ENCODE measurements around the gene BUD13. TPM values are rescaled to one million over a fixed set of nuclear protein-coding genes. Genes with fewer than 3 reads are reported as not detected.
"Not testable (repeated sequence)": the region's sequence is repeated elsewhere in the genome, so short reads cannot be mapped to it uniquely, and the experiment has no call there.

The BUD13 gene
- total RNA-seq, 4 donors from 2014 or later: 12.1 to 18.7 (median 16.2) TPM

DNA sequence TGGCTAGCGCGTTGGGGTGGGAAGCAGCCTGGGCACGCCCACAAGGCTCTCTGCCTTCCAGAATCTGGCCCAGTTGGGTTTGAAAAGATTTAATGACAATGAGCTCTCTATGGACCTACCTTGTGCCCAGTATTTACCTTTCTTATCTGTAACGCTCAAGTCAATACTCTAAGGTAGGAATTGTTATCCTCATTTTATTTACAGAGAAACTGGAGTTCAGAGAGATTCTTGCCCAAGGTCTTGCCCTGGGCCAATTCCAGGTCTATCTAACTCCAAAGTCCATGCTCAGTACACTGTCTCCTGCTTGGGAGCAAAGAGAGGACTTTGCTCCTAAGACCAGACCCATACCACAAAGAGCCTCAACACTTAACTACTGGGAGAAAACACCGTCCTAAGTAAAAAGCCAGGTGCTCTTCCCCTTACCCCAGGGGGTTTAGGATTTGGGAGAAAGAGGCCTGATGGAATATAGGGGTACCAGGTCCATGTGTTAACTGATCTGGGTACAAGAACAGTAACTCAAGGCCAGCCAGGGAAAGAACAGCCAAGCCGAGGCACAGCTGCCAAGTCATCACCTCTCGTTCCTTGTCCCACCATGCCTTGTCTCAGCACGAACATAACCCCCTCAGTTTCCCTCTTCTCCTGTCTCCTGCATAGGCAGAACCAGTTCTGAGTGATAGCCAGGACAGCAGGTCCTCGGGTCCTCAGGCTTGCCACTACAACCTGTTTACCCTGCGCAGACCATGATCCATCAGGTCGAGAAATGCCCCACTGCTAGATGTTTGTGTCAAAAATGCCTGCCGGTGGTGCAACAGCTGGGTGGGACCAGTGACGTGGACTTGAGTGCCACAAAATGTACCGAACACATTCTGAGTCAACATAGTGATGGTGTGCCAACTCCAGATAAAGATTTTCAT is 35.7 kb upstream of the BUD13 start:
- H3K4me1 ChIP-seq: no peaks in the 10 kb centered on the region
- no peak for TF ChIP-seq CTCF (IDR thresholded peaks at IDR 0.05)
- TF ChIP-seq POLR2A (IDR thresholded peaks at IDR 0.05): no peak
- no peak overlapping the region for H3K4me3 ChIP-seq
- no peak overlapping the region for H3K27ac ChIP-seq
- intact Hi-C loops (cut with DNase I; ENCODE audit: low total_unique reads): no loop called here
- H3K36me3 ChIP-seq: no peaks in the 10 kb centered on the region
- H3K27me3 ChIP-seq: no peaks in the 10 kb centered on the region
- DNase-seq: no peak
- no peaks in the 10 kb centered on the region for H3K9me3 ChIP-seq

GRCh38 chr11:116807601-116808261 is 34.9 kb upstream of the BUD13 start:
- Histone ChIP-seq H3K36me3 (no peaks in the 10 kb centered on the region), H3K27me3 (no peaks in the 10 kb centered on the region), H3K9me3 (no peaks in the 10 kb centered on the region), H3K4me1 (no peaks in the 10 kb centered on the region), H3K27ac (no peak overlapping the region), H3K4me3 (no peak overlapping the region)
- intact Hi-C loops (cut with DNase I; ENCODE audit: low total_unique reads): no loop called here
- TF ChIP-seq CTCF (IDR thresholded peaks at IDR 0.05): no peak
- no peak for TF ChIP-seq POLR2A (IDR thresholded peaks at IDR 0.05)
- no peak for DNase-seq

DNA sequence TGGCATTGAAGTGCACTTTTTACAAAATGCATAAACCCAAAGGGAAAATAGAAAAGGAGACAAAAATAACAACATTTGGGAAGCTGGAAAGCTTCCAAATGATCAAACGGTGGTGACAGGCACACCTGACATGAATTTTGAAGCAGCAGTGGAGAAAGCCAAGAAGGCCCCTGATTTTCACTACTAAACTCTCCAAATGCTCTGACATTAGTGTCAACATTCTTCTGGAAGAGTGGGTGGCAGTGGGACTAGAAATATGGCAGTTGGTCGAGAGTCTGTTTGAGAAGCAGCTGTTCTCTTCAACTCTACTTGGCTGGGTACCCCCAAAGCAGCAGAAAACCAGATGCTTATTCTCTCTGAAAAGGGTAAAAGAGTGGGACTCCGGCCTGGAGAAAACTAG is 31.2 kb upstream of the BUD13 start:
- no peak for DNase-seq
- Histone ChIP-seq H3K27me3 (no peaks in the 10 kb centered on the region), H3K9me3 (no peaks in the 10 kb centered on the region), H3K27ac (no peak overlapping the region), H3K4me3 (no peak overlapping the region), H3K36me3 (no peaks in the 10 kb centered on the region), H3K4me1 (no peaks in the 10 kb centered on the region)
- TF ChIP-seq CTCF (IDR thresholded peaks at IDR 0.05) (no peak), POLR2A (IDR thresholded peaks at IDR 0.05) (no peak)
- intact Hi-C loops (cut with DNase I; ENCODE audit: low total_unique reads): no loop called here

DNA sequence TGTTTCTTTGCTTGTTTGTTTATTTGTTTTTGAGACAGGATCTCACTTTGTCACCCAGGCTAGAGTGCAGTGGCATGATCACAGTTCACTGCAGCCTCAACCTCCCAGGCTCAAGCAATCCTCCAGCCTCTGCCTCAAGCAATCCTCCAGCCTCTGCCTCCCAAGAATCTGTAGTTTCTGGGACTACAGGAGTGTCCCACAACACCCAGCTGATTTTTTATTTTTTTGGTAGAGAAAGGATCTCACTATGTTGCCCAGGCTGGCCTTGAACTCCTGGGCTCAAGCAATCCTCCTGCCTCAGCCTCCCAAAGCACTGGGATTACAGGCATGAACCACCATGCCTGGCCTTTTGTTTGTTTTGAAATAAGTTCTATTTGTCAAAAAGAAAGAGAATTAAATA is 28.9 kb upstream of the BUD13 start:
- DNase-seq; H3K36me3 ChIP-seq; intact Hi-C loops (cut with DNase I; ENCODE audit: low total_unique reads); H3K4me3 ChIP-seq; H3K27me3 ChIP-seq; H3K27ac ChIP-seq; H3K9me3 ChIP-seq; H3K4me1 ChIP-seq: not testable (repeated sequence)

- Histone ChIP-seq H3K9me3 (no peaks in the 10 kb centered on the region), H3K36me3 (no peaks in the 10 kb centered on the region), H3K4me3 (no peak overlapping the region), H3K4me1 (no peaks in the 10 kb centered on the region), H3K27ac (no peak overlapping the region), H3K27me3 (no peaks in the 10 kb centered on the region)
- no peak for DNase-seq
- TF ChIP-seq POLR2A (IDR thresholded peaks at IDR 0.05): no peak
- TF ChIP-seq CTCF (IDR thresholded peaks at IDR 0.05): no peak
- intact Hi-C loops (cut with DNase I; ENCODE audit: low total_unique reads): no loop called here
Observed at GRCh38 chr11:116800610-116801009, 27.8 kb upstream of the BUD13 start.

Measured in uterus (tissue), 4 donors.